ENCODE data around the gene ENPP3.

ENPP3 gene

DNA sequence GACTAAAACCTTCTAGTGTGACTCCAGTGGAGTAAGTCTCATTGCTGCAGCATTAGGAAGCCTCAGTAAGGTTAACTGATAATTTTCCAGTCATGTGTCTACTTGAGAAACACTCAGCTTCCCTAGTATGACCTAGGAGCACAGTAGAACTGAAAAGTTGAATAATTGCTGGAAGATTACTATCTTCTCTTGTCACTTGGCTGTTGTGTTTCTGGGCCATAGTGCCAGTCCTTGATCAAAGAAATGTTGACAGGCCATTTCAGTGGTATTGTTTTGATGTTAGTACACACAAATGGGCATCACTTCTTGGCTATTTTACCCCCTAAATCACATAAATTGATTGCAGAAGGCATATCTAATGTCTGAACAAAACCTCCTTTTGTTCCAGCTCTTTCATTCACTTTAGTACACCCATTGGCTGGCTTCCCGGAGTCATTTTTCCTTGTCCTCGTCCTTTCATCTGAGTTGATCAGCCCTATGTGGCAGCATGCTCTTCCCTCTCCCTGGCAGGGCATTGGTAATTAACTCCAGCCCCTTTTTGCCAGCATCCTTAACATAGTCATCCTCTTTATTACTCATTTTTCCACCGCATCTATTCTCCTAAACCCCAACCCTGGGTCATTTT lies 6.0 kb downstream of the ENPP3 start:
- no peak for DNase-seq

DNA sequence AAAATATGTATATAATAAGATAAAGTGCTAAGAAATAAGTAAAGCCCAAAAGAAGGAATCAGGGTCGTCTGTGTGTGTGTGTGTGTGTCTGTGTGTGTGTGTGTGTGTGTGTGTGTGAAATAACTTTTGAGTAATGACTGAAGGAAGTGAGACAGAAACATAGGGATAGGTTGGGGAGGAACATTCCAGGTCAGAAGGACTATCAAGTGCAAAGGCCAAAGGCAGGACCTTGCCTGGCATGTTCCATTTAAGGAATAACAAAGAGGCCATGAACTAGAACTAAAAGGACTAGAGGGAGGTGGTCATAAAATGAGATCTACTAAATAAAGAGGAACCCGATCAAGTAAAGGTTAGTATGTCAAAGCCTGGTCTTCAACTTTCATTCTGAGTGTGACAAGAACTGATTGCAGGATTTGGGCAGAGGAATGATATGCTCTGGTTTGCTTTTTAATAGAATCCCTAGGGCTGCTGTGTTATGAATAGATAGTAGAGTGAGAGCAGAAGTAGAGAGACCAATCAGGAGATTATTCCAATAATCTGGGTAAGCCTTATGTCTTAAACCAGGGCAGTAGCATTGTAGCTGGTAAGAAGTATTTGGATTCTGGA lies 6.9 kb downstream of the ENPP3 start:
- DNase-seq = no peak

DNA sequence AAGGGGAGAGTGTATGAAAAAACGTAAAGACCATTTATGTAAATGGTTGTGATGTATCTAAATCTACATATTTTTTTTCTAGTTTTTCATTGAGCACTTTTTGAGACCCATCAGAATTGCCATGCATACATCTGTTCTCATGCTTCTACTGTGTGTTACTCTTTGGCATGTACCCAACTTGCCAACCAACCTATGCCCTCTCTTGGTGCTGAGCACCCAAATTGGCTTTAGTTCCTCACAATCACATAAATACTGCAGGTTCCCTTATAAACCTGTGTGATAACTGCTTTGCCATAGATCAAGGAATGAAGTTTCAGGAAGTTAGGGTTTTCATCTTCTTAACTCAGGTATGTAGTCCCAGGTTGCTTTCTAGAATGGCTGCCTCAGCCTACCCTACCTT lies 7.8 kb downstream of the ENPP3 start:
- no peak for DNase-seq

DNA sequence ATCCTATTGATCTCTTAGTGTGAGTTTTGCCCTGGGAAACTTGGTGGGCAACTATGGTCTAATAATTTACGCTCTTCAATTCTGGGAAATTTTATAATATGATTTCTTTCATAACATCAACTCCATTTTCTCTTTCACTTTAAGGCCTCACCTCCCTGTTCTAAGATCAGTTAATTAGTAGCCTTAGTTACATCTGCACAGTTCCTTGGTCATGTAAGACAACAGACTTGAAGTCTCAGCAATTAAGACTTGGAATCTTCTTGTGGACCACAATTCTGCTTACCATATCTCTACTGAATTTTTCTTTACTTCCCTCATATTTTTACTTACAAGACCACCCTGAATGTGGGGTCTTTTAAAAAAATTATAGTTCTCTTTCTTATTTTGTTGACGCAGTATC lies 8.7 kb downstream of the ENPP3 start:
- no peak for DNase-seq

DNA sequence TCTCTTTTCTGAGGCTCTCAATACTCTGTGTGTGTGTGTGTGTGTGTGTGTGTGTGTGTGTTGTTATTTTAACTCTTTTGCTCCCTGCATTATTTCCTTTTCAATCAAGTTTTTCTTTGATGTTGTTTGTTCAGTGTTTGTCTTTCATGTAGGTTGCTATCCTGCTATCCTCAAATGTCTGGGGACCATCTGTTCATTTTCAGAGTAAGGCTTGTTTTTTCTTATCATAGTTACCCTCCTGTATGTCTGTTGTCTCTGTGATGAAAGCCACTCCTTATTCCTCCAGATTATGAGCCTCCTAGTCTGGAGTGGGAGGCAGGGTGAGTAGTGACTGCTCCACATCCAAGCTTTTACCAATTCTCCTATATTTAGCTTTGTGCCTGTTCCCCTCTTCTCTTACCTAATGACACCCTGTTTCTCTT lies 9.2 kb downstream of the ENPP3 start:
- DNase-seq = no peak

DNA sequence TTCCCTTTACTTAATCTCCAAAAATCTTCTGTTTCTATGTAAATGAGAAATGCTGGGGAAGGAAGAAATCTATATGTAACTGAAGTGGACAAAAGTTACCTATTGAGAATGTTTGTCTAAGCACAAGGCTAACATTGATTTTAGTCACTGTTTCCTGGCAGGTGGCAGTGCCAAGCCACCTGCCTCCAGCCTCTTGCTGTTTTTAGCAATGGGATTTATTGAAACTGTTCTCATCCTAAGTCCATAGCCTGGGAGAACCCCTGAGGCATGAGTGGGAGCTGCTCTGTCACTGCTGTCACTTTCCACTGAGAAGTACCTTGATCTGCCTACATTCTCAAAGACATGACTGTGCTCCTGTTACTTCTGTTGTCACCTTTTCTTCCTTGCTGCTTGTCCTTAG lies 14.7 kb downstream of the ENPP3 start:
- no peak for DNase-seq

DNA sequence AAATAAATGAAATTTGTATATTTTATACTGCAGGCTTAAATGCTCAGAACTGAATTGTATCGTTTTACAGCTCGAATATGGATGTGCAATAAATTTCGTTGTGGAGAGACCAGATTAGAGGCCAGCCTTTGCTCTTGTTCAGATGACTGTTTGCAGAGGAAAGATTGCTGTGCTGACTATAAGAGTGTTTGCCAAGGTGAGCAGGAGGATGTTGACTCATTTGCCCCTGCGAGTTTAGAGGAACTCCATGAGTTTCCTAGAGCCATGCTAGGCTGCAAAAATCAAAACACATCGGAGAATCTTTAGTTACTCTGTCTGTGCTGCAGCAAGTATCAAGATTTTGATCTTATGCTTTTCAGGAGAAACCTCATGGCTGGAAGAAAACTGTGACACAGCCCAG lies 15.4 kb downstream of the ENPP3 start:
- DNase-seq = no peak

DNA sequence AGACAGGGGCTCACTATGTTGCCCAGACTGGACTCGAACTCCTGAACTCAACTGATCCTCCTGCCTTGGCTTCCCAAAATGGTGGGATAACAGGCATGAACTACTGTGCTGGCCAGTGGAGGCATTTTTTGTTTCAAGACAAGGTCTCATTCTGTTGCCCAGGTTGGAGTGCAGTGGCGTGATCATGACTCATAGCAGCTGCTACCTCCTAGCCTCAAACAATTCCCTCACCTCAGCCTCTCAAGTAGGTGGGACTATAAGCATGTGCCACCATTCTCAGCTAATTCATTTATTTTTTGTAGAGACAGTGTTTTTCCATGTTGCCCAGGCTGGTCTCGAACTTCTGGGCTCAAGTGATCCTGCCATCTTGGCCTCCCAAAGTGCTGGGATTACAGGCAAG lies 17.2 kb downstream of the ENPP3 start:
- no peak for DNase-seq

DNA sequence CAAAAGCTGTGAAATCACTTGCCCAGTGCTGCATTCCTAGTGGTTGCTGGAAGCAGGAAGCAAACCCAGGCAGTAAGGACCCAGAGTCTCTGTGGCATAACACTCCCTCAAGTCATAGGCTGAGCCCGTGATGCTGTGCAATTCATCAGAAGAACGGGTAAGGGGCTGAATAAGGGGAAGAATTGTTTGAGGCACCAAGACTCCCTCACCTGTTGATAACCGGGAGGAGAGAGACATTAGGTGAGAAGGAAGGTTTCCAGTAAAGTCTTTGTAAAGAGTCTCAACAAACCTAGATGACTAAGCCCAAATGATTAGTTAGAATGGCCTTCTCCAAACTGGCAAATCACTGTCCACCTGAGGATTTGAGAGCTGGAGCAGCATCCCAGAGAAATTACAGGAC lies 18.3 kb downstream of the ENPP3 start:
- DNase-seq = no peak

DNA sequence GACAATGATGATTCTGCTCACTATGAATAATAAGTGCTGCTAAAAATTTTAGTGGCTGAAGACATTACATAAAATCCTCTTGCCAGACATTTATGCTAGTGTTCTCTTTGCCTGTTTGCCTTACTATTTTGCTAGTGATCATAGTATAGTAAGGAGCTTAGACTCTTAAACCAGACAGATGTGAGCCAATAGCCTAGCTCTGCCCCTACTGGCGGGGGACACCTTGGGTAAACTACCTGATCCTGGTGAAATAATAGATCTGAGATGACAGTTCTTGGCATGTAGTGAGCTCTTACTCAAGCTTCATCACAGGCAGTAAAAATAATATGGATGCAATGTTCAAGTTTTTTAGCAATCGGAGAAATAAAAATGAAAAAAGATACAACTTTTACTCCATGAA lies 18.8 kb downstream of the ENPP3 start:
- no peak for DNase-seq

DNA sequence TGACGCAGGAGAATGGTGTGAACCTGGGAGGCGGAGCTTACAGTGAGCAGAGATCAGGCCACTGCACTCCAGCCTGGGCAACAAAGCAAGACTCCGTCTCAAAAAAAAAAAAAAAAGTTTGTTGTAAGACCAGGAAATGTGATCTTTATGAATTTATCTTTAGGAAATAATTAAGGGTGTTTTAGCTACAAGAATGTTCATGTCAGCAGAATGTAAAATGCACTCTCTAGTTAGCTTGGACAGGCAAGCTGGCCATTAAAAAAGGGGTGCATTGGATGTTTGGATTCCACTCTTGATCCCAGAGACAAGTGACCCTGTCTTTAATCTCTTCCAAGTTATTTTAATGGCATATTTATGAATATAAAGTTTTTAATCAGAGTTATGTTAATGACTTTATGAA lies 19.6 kb downstream of the ENPP3 start:
- DNase-seq = no peak

DNA sequence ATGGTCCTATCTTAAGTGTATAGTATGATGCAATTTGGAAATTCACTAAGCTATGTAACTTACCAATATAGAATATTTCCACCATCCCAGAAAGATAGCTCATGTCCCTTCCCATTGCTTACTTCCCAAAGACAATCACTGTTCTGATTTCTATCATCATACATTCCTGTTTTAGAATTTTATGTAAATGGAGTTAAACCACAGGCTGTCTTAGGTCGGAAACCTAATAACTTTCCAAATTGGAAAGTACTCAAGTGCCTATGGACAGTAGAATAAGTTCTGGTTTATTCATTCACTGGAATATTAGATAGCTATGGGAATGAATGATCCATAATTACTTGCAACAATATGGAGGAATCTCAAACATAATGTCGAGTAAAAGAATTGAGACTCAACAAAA lies 20.1 kb downstream of the ENPP3 start:
- DNase-seq = no peak

DNA sequence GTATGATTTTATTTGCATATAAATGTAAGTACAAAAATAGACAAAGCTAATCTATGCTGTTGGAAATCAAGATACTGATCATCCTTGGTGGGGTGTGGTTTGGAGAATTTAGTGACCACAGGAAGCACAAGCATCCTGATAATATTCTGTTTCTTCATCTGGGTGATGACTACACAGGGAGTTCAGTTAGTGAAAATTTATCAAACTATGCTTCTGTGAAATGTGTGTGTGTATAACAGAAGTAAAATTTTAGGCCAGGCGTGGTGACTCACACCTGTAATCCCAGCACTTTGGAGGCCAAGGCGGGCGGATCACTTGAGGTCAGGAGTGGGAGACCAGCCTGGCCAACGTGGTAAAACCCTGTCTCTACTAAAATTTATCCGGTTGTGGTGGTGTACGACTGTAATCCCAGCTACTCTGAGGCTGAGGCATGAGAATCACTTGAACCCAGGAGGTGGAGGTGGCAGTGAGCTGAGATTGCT lies 20.6 kb downstream of the ENPP3 start:
- DNase-seq = no peak

DNA sequence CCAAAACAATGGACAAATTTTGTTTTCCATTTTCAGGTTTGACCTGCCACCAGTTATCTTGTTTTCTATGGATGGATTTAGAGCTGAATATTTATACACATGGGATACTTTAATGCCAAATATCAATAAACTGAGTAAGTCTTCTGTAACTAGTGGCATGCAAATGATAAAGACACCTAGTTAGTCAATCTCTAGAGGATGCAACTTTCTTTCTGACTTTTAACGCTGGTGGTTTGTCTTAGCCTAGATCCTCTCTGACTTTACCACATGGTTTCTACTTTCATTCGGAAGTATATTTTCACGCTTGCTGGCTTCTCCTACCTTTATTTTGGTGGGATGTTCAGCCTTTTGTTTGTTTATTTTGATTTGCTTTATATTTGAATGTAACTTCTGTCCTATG lies 21.2 kb downstream of the ENPP3 start:
- DNase-seq = no peak

DNA sequence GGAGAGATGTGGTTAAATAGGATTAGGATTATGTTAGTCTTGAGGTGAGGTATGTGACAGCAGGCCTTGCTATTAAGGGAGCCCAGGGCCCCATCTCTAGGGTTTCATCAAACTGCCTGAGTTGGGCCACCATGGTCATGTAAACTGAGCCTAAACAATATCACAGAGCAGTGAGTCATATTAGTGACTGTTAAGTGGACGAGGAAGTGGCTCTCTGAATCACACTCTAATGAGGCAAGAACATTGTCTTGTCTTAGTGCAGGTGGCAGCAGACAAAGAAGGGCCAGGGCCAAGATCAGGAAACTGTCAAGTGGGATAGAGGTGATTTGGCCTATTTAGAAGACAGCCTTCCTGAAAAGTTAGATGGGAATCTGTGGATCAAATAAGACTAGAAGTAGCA lies 23.1 kb downstream of the ENPP3 start:
- DNase-seq = no peak

DNA sequence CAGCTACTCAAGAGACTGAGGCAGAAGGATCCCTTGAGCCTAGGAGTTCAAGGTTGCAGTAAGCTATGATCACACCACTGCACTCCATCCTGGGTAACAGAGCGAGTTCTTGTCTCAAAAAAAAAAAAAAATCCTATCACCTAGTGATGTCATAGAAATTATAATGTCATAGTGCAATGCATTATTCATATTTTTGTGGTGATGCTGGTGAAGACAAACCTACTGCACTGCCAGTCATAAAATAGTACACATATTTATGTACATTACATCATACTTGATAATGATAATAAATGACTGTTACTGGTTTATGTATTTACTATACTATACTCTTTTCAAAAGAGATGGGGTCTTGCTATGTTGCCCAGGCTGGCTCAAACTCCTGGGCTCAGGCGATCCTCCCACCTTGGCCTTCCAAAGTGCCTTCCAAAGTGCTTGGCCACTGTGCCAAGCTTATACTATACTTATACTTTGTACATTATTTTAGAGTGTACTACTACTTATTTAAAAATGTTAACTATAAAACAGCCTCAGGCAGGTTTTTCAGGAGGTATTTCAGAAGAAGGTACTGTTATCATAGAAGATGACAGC lies 26.6 kb downstream of the ENPP3 start:
- DNase-seq = no peak

DNA sequence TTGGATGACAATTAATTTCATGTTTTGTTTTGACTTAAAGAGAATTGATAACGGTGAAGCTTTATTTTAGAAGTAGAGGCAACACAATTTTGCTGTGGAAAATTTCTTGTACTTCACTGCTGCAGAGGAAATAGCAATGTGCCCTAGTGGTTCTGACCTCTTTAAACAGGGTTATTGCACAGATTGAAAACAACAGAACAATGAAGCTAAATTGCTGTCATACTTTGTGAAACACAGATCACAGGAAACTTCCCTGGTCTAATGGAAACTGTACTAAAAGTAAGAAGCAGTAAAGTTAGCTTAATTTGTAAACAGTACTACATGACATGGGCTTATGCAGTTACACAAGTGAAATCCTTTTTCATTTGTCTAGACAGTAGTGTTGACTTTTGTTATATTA lies 32.8 kb downstream of the ENPP3 start:
- no peak for DNase-seq

DNA sequence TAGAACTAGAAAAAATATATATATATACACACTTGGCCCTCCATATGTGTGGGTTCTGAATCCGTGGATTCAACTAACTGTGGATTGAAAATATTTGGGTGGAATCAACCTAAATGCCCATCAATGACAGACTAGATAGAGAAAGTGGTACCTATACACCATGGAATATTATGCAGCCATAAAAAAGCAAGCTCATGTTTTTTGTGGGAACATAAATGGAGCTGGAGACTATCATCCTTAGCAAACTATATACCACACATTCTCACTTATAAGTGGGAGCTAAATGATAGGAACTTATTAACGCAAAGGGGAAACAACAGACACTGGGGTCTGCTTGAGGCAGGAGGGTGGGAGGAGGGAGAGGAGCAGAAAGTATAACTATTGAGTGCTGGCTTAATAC lies 36.1 kb downstream of the ENPP3 start:
- no peak for DNase-seq

DNA sequence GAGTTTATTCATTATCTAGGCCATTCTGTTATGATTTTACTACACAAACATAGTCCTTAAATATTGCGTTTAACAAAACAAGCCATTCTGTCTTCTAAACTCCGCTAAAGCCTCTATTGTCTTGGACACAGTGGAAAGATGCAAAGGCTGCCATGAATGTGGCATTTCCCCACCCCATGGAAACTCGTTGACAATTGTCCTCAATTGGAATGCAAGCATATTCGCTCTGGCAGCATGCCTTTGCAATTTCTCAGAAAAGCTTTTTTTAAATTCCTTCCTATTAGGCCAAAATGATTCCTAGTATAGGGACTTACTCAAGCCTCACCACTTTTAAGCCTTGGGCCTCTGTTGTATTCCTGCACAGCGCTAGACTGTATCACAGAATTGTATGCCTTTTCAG lies 41.3 kb downstream of the ENPP3 start:
- DNase-seq = no peak

DNA sequence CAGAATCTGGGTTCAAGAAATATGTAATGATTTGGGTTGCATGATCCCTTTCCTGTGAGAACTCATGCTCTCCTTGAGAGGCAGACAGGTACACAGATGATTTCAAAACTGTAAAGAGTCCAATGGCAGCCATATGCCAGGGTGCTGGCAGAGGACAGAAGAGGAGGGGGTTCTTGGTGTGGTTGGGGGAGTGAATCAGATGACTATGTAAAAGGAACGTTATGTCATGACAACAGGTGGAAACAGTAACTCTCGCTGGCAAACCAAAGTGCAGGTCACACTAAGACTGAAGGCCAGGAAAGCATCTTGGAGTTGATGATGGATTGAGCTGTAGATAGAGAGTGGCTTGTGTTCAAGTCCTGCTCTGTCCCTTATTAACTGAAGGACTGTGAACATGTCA lies 43.8 kb downstream of the ENPP3 start:
- no peak for DNase-seq

DNA sequence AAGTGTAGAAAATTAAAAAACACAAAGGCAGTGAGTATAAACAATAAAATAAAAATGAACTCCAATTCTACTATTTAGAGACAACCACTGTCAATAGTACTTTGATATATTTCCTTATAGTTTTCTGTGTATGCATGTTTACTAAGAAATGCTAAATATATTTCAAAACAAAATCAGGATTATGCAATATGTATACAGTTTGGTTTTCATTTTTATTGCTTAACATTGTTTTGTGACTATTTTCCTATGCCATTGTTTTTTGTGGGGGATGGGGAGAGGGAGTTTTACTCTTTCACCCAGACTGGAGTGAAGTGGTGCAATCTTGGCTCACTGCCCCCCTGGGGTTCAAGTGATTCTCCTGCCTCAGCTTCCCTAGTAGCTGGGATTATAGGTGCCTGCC lies 44.5 kb downstream of the ENPP3 start:
- no peak for DNase-seq

DNA sequence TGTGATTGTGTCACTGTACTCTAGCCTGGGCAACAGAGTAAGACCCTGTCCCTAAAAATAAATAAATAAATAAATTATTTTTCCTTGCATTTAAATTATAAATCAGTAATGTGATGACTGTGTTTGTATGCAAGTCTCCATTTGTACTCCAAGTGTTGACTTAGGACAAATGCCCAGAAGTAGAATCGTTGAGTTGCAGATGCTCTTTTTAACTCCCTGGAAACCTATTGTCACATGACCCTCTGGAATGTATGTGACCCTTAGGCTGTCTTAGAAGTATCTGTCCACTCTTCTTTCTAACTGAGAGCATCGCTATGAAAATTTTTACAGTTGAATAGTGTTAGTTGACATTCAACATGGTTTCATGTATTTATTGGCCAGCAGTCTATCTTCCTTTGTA lies 45.3 kb downstream of the ENPP3 start:
- no peak for DNase-seq

DNA sequence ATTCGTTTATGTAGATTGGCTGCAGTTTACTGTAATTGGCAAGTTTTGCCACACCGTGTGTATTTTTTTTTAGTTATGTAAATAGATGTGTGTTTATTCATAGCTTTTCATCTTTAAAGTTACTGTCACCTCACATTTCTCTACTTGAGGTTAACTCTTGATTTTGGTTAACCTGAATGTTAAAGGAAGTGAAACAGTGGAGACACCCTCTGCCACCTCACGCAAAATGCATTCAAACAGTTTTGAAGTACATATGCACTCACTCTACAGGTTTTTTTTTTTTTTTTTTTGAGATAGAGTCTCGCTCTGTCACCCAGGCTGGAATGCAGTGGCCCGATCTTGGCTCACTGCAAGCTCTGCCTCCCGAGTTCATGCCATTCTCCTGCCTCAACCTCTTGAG lies 46.4 kb downstream of the ENPP3 start:
- DNase-seq = no peak

DNA sequence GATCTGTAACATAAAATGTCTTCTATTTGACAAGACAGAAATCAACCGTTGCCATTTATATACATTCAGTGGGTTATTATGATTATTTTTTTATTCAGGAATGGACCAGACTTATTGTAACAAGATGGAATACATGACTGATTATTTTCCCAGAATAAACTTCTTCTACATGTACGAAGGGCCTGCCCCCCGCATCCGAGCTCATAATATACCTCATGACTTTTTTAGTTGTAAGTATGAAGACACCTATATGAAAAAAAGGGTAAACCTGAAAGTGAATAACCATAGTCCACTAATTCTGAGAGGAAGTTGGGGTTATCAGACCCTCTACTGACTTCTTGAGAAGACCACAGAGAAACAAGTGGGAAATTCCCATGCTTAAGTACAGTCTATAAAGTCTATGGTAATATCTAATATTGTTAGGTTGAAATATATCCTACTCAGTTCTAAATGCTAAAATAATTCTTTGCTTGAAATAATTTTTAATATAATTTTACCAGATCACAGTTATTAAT lies 48.2 kb downstream of the ENPP3 start:
- DNase-seq = no peak

DNA sequence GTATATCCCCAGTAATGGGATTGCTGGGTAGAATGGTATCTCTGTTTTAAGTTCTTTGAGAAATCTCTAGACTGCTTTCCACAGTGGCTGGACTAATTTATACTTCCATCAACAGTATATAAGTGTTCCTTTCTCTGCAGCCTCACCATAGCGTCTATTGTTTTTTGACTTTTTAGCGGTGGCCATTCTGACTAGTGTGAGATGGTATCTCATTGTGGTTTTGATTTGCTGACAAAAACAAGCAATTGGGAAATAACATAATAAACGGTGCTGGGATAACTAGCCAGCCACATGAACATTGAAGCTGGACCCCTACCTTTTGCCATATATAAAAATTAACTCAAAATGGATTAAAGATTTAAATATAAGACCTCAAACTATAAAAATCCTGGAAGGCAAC lies 49.9 kb downstream of the ENPP3 start:
- no peak for DNase-seq
